Measurements from ENCODE around the gene MACIR. TPM values are rescaled to one million over a fixed set of nuclear protein-coding genes. Genes with fewer than 3 reads are reported as not detected.

MACIR gene
- total RNA-seq, 1 donor from 2014 or later, result 41.8 TPM

- DNase-seq (ENCODE audit: low spot score), result no peak
These were observed 32.3 kb downstream of the MACIR start for GRCh38 chr5:103290846-103291245.

- no peak for DNase-seq (ENCODE audit: low spot score)
These were observed 33.0 kb downstream of the MACIR start for GRCh38 chr5:103291606-103292005.

GRCh38 chr5:103293099-103293498 lies 34.5 kb downstream of the MACIR start:
- no peak for DNase-seq (ENCODE audit: low spot score)

- no peak for DNase-seq (ENCODE audit: low spot score)
These were observed 35.2 kb downstream of the MACIR start for GRCh38 chr5:103293719-103294118.

GRCh38 chr5:103294906-103295305 lies 36.3 kb downstream of the MACIR start:
- DNase-seq (ENCODE audit: low spot score), result no peak

GRCh38 chr5:103295424-103295823 lies 36.9 kb downstream of the MACIR start:
- DNase-seq (ENCODE audit: low spot score), result no peak

- DNase-seq (ENCODE audit: low spot score), result no peak
These were observed 37.3 kb downstream of the MACIR start for GRCh38 chr5:103295871-103296270.

- no peak for DNase-seq (ENCODE audit: low spot score)
These were observed 39.6 kb downstream of the MACIR start for GRCh38 chr5:103298117-103298516.

GRCh38 chr5:103298607-103299188 lies 40.1 kb downstream of the MACIR start:
- no peak for DNase-seq (ENCODE audit: low spot score)

GRCh38 chr5:103305809-103306208 lies 47.2 kb downstream of the MACIR start:
- DNase-seq (ENCODE audit: low spot score), result no peak

GRCh38 chr5:103307470-103307869 lies 48.9 kb downstream of the MACIR start:
- DNase-seq (ENCODE audit: low spot score), result no peak

- no peak for DNase-seq (ENCODE audit: low spot score)
These were observed 50.2 kb downstream of the MACIR start for GRCh38 chr5:103308774-103309173.

GRCh38 chr5:103313056-103313455 lies 54.5 kb downstream of the MACIR start:
- no peak for DNase-seq (ENCODE audit: low spot score)

- DNase-seq (ENCODE audit: low spot score), result no peak
These were observed 56.9 kb downstream of the MACIR start for GRCh38 chr5:103315455-103315854.

GRCh38 chr5:103327451-103327850 lies 68.9 kb downstream of the MACIR start:
- no peak for DNase-seq (ENCODE audit: low spot score)

GRCh38 chr5:103327893-103328292 lies 69.3 kb downstream of the MACIR start:
- DNase-seq (ENCODE audit: low spot score), result no peak

Other genes starting within 250 kb of the MACIR start
- 4.2 TPM for gene GIN1, start 138.6 kb upstream of the MACIR start, total RNA-seq
- gene PPIP5K2, start 138.5 kb upstream of the MACIR start, total RNA-seq, result 54.5 TPM

Measured in mesenteric fat pad (tissue), 1 donor.